ENCODE measurements around the gene FRAT2.

DNA sequence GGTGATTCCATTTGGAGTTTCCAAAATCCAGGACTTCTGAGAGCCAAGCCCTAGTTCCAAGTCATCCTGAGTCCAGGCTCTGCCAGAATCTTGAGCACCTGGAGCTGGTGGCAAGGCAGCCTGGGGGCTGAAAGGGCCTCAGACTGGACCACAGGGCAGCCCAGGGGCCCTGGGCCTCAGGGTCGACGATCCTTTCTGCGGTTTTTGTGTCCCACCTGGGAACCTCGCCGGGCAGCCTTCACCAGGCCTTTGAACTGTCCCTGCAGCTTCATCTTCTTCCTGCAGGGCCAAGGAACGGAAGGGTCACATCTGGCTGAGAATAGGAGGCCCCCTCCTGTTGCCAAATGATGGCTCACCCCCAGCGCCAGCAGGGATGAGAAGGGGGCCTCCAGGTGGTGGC, 22.4 kb upstream of the FRAT2 start:
- TF ChIP-seq, protein P1, sequence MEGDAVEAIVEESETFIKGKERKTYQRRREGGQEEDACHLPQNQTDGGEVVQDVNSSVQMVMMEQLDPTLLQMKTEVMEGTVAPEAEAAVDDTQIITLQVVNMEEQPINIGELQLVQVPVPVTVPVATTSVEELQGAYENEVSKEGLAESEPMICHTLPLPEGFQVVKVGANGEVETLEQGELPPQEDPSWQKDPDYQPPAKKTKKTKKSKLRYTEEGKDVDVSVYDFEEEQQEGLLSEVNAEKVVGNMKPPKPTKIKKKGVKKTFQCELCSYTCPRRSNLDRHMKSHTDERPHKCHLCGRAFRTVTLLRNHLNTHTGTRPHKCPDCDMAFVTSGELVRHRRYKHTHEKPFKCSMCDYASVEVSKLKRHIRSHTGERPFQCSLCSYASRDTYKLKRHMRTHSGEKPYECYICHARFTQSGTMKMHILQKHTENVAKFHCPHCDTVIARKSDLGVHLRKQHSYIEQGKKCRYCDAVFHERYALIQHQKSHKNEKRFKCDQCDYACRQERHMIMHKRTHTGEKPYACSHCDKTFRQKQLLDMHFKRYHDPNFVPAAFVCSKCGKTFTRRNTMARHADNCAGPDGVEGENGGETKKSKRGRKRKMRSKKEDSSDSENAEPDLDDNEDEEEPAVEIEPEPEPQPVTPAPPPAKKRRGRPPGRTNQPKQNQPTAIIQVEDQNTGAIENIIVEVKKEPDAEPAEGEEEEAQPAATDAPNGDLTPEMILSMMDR (IDR thresholded peaks at IDR 0.05): no peak
- TF ChIP-seq POLR2AphosphoS5 (IDR thresholded peaks at IDR 0.05) (no peak), POLR2A (IDR thresholded peaks at IDR 0.05) (no peak)
